OCI-LY1 (cell line): ENCODE data around the gene CDKN3.

Source experiments
- CTCF ChIP-seq: fragments of 200-600 bp; sonication (generic), shearing (Covaris generic); IDR thresholded peaks from 2 replicates; pipeline ENCODE4 v1.5.1; 2017; ENCODE audit warnings: mild to moderate bottlenecking, antibody characterized with exemption, low read length, moderate library complexity, mixed read lengths
- EZH2 ChIP-seq: fragments of 200-600 bp; sonication (generic), shearing (Covaris generic); IDR thresholded peaks from 2 replicates; pipeline ENCODE4 v1.8.0; 2017; ENCODE audit warnings: borderline replicate concordance, mixed run types, mild to moderate bottlenecking, antibody characterized with exemption, low read length, moderate library complexity, mixed read lengths

GRCh38 chr14:54465654-54466053 is 68.8 kb downstream of the CDKN3 start:
- TF ChIP-seq CTCF, result no peak
- TF ChIP-seq EZH2, result no peak
